RCC 7860 (cell line): ENCODE data around the gene ZNF532.
A peak's percentile ranks its signal among the peaks of the same experiment; 100 is the strongest.
"Not testable (repeated sequence)": the region's sequence is repeated elsewhere in the genome, so short reads cannot be mapped to it uniquely, and the experiment has no call there.

Experiments used
- DNase-seq: peaks from one replicate; pipeline ENCODE4 v3.0.0-alpha.2; 2015; ENCODE audit warnings: low spot score
- FAIRE-seq: peaks from 2 replicates; lab custom pipeline; 2012; peaks lifted over from hg19 to GRCh38; lab: Jason Lieb, UNC

The ZNF532 gene

GRCh38 chr18:58896734-58897508 is 32.2 kb downstream of the ZNF532 start:
- FAIRE-seq (no peak), DNase-seq (no peak)

- DNase-seq (no peak), FAIRE-seq (no peak)
Measured at GRCh38 chr18:58898010-58898799, 33.5 kb downstream of the ZNF532 start.

- FAIRE-seq = no peak
- no peak for DNase-seq
Measured at GRCh38 chr18:58900015-58900649, 35.5 kb downstream of the ZNF532 start.

GRCh38 chr18:58901143-58901542 is 36.5 kb downstream of the ZNF532 start:
- FAIRE-seq = no peak

GRCh38 chr18:58901783-58902182 is 37.1 kb downstream of the ZNF532 start:
- DNase-seq (no peak), FAIRE-seq (no peak)

More at GRCh38 chr18:58901143-58901542, 36.5 kb downstream of the ZNF532 start:
- no peak for DNase-seq

- FAIRE-seq = no peak
- no peak for DNase-seq
Measured at GRCh38 chr18:58902961-58903360, 38.3 kb downstream of the ZNF532 start.

- DNase-seq (no peak), FAIRE-seq (no peak)
Measured at GRCh38 chr18:58903533-58903932, 38.9 kb downstream of the ZNF532 start.

- DNase-seq (no peak), FAIRE-seq (no peak)
Measured at GRCh38 chr18:58905777-58906428, 41.2 kb downstream of the ZNF532 start.

GRCh38 chr18:58908006-58908405 is 43.3 kb downstream of the ZNF532 start:
- no peak for DNase-seq
- no peak for FAIRE-seq

GRCh38 chr18:58909521-58909920 is 44.8 kb downstream of the ZNF532 start:
- FAIRE-seq = no peak

GRCh38 chr18:58911241-58911640 is 46.6 kb downstream of the ZNF532 start:
- DNase-seq (no peak), FAIRE-seq (no peak)

More at GRCh38 chr18:58909521-58909920, 44.8 kb downstream of the ZNF532 start:
- DNase-seq = no peak

- DNase-seq (no peak), FAIRE-seq (no peak)
Measured at GRCh38 chr18:58911766-58912165, 47.1 kb downstream of the ZNF532 start.

- FAIRE-seq = no peak
- DNase-seq = peak; percentile 34
Measured at GRCh38 chr18:58915006-58915799, 50.5 kb downstream of the ZNF532 start.

GRCh38 chr18:58915995-58916394 is 51.3 kb downstream of the ZNF532 start:
- FAIRE-seq = no peak

GRCh38 chr18:58919934-58920333 is 55.3 kb downstream of the ZNF532 start:
- DNase-seq, FAIRE-seq: not testable (repeated sequence)

More at GRCh38 chr18:58915995-58916394, 51.3 kb downstream of the ZNF532 start:
- DNase-seq = no peak

GRCh38 chr18:58922995-58923394 is 58.3 kb downstream of the ZNF532 start:
- DNase-seq = no peak
- no peak for FAIRE-seq

GRCh38 chr18:58924473-58924872 is 59.8 kb downstream of the ZNF532 start:
- DNase-seq (no peak), FAIRE-seq (no peak)

GRCh38 chr18:58927659-58928058 is 63.0 kb downstream of the ZNF532 start:
- FAIRE-seq = no peak
- DNase-seq = no peak

GRCh38 chr18:58928386-58928785 is 63.7 kb downstream of the ZNF532 start:
- FAIRE-seq = no peak
- DNase-seq = no peak

- no peak for FAIRE-seq
- no peak for DNase-seq
Measured at GRCh38 chr18:58929206-58929605, 64.5 kb downstream of the ZNF532 start.
